ENCODE measurements around the gene CERS3. TPM values are rescaled to one million over a fixed set of nuclear protein-coding genes. Genes with fewer than 3 reads are reported as not detected.

CERS3 gene
- total RNA-seq, 1 donor from 2014 or later: 43.5 TPM

DNA sequence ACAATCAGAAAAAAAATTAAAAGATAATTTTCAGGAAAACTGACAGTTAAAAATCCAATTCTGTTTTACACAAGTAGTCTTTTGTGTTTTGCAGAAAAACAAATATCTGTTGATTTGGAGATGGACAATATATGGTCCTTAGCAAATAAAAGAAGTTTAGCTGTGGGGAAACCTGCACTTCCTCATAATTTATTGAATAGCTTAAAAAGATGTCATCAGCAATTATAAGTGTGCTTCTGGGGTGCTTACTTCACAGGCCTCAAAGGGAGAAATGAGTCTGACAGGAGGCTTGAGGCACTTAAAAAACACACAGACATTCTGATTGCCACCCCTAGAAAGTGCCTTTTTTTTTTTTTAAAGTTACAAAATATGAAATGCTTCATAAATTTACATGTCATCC is 31.6 kb upstream of the CERS3 start:
- peaks cover 5% of the 10 kb centered on the region for H3K4me1 ChIP-seq
- no peak for TF ChIP-seq POLR2AphosphoS5 (IDR thresholded peaks at IDR 0.05; ENCODE audit: insufficient read depth in 1 of 2, low read depth in 1 of 2)
- TF ChIP-seq POLR2A (IDR thresholded peaks at IDR 0.05): no peak
- TF ChIP-seq, protein P1, sequence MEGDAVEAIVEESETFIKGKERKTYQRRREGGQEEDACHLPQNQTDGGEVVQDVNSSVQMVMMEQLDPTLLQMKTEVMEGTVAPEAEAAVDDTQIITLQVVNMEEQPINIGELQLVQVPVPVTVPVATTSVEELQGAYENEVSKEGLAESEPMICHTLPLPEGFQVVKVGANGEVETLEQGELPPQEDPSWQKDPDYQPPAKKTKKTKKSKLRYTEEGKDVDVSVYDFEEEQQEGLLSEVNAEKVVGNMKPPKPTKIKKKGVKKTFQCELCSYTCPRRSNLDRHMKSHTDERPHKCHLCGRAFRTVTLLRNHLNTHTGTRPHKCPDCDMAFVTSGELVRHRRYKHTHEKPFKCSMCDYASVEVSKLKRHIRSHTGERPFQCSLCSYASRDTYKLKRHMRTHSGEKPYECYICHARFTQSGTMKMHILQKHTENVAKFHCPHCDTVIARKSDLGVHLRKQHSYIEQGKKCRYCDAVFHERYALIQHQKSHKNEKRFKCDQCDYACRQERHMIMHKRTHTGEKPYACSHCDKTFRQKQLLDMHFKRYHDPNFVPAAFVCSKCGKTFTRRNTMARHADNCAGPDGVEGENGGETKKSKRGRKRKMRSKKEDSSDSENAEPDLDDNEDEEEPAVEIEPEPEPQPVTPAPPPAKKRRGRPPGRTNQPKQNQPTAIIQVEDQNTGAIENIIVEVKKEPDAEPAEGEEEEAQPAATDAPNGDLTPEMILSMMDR (IDR thresholded peaks at IDR 0.05): no peak

DNA sequence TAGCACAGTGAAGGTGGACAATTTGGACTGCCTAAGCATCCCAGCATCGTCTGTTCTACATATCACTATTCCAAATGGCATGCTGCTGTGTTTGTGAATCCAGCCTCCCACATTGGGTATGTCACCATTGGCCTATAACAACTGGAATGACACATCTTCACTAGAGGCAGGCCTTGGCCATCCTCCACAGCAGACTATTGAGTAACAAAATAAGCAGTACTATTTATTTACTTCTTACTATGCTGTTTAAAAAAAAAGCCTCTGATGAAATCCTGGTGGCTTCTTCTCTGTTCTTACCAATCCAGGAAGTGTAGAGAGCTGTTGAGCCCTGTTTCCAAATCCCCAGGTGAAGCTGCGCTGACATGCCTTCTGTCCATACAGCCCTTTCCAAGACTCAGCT is 30.6 kb upstream of the CERS3 start:
- intact Hi-C loops (cut with DNase I): no loop called here
- no peak overlapping the region for H3K4me3 ChIP-seq
- peaks cover 5% of the 10 kb centered on the region for H3K4me1 ChIP-seq
- H3K36me3 ChIP-seq: no peaks in the 10 kb centered on the region
- peak in 1 of 2 donors; percentile 91 for DNase-seq (ENCODE audit: extremely low spot score in 2 of 2)
- no peaks in the 10 kb centered on the region for H3K27me3 ChIP-seq
- H3K27ac ChIP-seq: no peak overlapping the region
- no peaks in the 10 kb centered on the region for H3K9me3 ChIP-seq
- no peak for TF ChIP-seq POLR2A (IDR thresholded peaks at IDR 0.05)
- TF ChIP-seq POLR2AphosphoS5 (IDR thresholded peaks at IDR 0.05; ENCODE audit: insufficient read depth in 1 of 2, low read depth in 1 of 2): peak in 1 of 2 donors; percentile 82
- TF ChIP-seq, protein P1 (IDR thresholded peaks at IDR 0.05): no peak

More for the DNA sequence above, 31.6 kb upstream of the CERS3 start:
- Histone ChIP-seq H3K36me3 (no peaks in the 10 kb centered on the region), H3K9me3 (no peaks in the 10 kb centered on the region), H3K27me3 (no peaks in the 10 kb centered on the region), H3K27ac (no peak overlapping the region), H3K4me3 (no peak overlapping the region)
- DNase-seq (ENCODE audit: extremely low spot score in 2 of 2): no peak
- intact Hi-C loops (cut with DNase I): no loop called here

DNA sequence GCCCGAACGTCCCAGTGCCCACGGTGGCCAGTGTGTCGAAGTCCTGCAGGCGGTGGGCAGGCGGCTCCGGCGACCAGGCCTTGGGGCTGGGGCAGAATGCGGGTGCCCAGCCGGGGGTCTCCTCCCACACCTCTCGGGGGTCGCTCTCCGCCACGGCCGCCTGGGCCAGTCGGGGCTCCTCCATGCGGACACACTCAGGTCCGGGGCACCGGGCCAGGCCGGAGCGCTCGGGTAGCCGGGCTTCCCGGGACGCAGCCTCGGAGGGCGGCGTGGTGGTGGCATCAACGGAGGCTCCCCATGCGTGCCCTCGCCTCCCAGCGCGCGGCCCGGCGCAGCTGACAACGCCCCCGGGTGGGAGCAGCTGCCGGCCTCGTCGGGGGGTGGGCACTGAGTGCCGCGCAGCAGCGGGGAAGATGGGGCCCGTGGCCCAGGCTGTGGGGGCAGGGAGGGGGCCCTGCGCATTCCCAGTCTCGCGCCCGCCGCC is 30.1 kb upstream of the CERS3 start:
- Histone ChIP-seq H3K4me3 (no peak overlapping the region), H3K4me1 (peaks cover 5% of the 10 kb centered on the region), H3K36me3 (no peaks in the 10 kb centered on the region), H3K27ac (no peak overlapping the region), H3K9me3 (no peaks in the 10 kb centered on the region), H3K27me3 (no peaks in the 10 kb centered on the region)
- TF ChIP-seq POLR2A (IDR thresholded peaks at IDR 0.05) (no peak), POLR2AphosphoS5 (IDR thresholded peaks at IDR 0.05; ENCODE audit: insufficient read depth in 1 of 2, low read depth in 1 of 2) (no peak)
- TF ChIP-seq, protein P1 (IDR thresholded peaks at IDR 0.05): no peak
- intact Hi-C loops (cut with DNase I): no loop called here
- DNase-seq (ENCODE audit: extremely low spot score in 2 of 2): no peak

DNA sequence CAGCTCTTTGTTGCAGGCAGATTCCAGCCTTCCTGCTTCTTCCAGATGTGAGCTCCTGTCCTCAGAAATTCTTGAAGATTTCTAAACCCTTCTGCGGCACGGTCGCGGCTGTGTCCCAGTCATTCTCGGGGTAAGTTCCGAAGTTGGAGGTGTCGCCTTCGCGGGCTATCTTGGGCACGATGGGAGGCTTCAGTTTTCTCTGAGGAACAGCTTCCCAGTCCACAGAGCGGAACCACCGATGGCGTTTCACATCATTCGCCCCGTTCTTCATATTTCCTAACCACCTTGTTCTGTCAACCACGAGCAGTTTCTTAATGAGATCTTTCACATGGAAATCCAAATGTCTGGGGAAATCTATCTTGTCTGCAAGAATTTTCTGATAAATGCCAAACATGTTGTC is 24.7 kb upstream of the CERS3 start:
- Histone ChIP-seq H3K9me3 (no peaks in the 10 kb centered on the region), H3K4me3 (no peak overlapping the region), H3K27me3 (no peaks in the 10 kb centered on the region), H3K4me1 (no peaks in the 10 kb centered on the region), H3K36me3 (peaks cover 0 to 6% of the 10 kb centered on the region in 2 donors), H3K27ac (no peak overlapping the region)
- DNase-seq (ENCODE audit: extremely low spot score in 2 of 2): no peak
- TF ChIP-seq, protein P1 (IDR thresholded peaks at IDR 0.05): no peak
- no peak for TF ChIP-seq POLR2AphosphoS5 (IDR thresholded peaks at IDR 0.05; ENCODE audit: insufficient read depth in 1 of 2, low read depth in 1 of 2)
- no peak for TF ChIP-seq POLR2A (IDR thresholded peaks at IDR 0.05)
- intact Hi-C loops (cut with DNase I): no loop called here

DNA sequence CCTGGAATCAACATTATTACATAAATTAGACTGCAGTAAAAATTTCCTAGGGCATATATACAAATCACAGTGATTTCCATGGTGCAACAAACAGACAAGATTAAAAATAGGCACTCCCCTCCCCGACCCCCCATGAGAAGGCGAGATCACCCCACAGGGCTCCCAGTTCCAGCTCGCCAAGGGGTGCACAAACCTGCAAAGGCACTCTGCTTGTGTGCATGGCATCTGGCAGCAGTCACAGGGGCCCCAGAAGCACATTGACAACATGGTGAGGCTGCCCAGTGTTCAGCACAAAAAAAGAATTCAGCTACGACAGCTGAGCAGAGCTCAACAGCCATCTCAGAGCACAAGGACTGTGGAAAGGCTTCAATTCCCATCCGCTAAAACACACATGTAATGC is 19.2 kb upstream of the CERS3 start:
- no peak overlapping the region for H3K27ac ChIP-seq
- TF ChIP-seq, protein P1 (IDR thresholded peaks at IDR 0.05): no peak
- TF ChIP-seq POLR2AphosphoS5 (IDR thresholded peaks at IDR 0.05; ENCODE audit: insufficient read depth in 1 of 2, low read depth in 1 of 2) (no peak), POLR2A (IDR thresholded peaks at IDR 0.05) (no peak)
- H3K27me3 ChIP-seq: no peaks in the 10 kb centered on the region
- no peak for DNase-seq (ENCODE audit: extremely low spot score in 2 of 2)
- no peaks in the 10 kb centered on the region for H3K4me1 ChIP-seq
- peaks cover 0 to 6% of the 10 kb centered on the region in 2 donors for H3K36me3 ChIP-seq
- H3K4me3 ChIP-seq: no peak overlapping the region
- no peaks in the 10 kb centered on the region for H3K9me3 ChIP-seq
- intact Hi-C loops (cut with DNase I): no loop called here

Measured in vagina (tissue), 2 donors.